ENCODE results near the gene TLK2.

DNA sequence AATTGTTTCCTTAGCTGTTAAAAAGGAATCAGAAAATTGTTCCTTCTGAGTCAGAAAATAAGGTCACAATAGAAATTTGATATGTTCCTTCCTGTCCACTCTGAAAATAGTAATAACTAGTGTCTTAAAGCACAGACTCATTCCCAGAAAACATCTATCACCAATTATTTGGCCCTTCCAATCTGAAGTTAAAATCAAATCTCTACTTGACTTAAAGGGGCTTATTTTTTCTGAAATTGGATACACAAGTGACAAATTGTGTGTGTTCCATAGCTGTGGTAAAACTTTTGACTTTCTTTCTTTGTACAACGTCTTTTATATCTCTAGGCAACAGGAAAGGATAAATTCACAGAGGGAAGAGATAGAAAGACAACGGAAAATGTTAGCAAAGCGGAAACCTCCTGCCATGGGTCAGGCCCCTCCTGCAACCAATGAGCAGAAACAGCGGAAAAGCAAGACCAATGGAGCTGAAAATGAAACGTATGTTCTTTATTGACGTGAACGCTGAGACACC, 94.3 kb downstream of the TLK2 start:
- TF ChIP-seq POLR2A (IDR thresholded peaks at IDR 0.05), result no peak
- TF ChIP-seq, protein P1, sequence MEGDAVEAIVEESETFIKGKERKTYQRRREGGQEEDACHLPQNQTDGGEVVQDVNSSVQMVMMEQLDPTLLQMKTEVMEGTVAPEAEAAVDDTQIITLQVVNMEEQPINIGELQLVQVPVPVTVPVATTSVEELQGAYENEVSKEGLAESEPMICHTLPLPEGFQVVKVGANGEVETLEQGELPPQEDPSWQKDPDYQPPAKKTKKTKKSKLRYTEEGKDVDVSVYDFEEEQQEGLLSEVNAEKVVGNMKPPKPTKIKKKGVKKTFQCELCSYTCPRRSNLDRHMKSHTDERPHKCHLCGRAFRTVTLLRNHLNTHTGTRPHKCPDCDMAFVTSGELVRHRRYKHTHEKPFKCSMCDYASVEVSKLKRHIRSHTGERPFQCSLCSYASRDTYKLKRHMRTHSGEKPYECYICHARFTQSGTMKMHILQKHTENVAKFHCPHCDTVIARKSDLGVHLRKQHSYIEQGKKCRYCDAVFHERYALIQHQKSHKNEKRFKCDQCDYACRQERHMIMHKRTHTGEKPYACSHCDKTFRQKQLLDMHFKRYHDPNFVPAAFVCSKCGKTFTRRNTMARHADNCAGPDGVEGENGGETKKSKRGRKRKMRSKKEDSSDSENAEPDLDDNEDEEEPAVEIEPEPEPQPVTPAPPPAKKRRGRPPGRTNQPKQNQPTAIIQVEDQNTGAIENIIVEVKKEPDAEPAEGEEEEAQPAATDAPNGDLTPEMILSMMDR (IDR thresholded peaks at IDR 0.05), result no peak

Measured in thyroid gland (tissue), 4 donors.